ENCODE measurements around the gene CDO1. TPM values are rescaled to one million over a fixed set of nuclear protein-coding genes. Genes with fewer than 3 reads are reported as not detected.

The CDO1 gene
- total RNA-seq, 4 donors from 2014 or later = 2.5 to 26.0 (median 16.8) TPM

DNA sequence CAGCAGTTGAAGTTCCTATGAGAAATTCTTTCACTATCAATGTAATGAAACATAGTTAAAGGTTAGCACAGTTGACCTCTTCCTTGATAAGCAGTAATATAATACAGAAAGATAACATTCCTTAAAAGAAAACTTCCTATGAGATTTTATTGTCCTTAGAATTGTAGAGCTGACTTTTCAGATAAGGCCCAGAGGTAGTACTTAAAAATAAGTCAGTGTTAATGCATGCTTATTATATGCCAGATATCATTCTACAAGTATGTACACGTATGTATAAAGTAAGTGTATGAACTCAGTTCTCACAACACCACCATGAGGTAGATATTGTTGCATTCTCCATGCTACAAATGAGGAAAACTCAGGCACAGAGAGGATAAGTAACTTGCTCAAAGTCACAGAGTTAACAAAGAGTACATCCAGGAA lies 40.6 kb upstream of the CDO1 start:
- no peak overlapping the region for H3K4me3 ChIP-seq
- H3K9me3 ChIP-seq = no peaks in the 10 kb centered on the region
- no peaks in the 10 kb centered on the region for H3K27me3 ChIP-seq
- TF ChIP-seq POLR2A (IDR thresholded peaks at IDR 0.05; ENCODE audit: low read depth) (no peak), EP300 (IDR thresholded peaks at IDR 0.05) (no peak), POLR2AphosphoS5 (IDR thresholded peaks at IDR 0.05) (no peak)
- TF ChIP-seq, protein P1, sequence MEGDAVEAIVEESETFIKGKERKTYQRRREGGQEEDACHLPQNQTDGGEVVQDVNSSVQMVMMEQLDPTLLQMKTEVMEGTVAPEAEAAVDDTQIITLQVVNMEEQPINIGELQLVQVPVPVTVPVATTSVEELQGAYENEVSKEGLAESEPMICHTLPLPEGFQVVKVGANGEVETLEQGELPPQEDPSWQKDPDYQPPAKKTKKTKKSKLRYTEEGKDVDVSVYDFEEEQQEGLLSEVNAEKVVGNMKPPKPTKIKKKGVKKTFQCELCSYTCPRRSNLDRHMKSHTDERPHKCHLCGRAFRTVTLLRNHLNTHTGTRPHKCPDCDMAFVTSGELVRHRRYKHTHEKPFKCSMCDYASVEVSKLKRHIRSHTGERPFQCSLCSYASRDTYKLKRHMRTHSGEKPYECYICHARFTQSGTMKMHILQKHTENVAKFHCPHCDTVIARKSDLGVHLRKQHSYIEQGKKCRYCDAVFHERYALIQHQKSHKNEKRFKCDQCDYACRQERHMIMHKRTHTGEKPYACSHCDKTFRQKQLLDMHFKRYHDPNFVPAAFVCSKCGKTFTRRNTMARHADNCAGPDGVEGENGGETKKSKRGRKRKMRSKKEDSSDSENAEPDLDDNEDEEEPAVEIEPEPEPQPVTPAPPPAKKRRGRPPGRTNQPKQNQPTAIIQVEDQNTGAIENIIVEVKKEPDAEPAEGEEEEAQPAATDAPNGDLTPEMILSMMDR (IDR thresholded peaks at IDR 0.05) = no peak
- no peak overlapping the region for H3K27ac ChIP-seq (replicated peaks in 1 of 4)
- no peaks in the 10 kb centered on the region for H3K36me3 ChIP-seq
- DNase-seq (ENCODE audit: extremely low spot score) = no peak
- intact Hi-C loops (cut with DNase I) = no loop called here
- H3K4me1 ChIP-seq = peaks cover 18 to 47% (median 29%) of the 10 kb centered on the region in 4 donors
- WGBS = 77% methylated on average over 1 of the region's 1 CpG

DNA sequence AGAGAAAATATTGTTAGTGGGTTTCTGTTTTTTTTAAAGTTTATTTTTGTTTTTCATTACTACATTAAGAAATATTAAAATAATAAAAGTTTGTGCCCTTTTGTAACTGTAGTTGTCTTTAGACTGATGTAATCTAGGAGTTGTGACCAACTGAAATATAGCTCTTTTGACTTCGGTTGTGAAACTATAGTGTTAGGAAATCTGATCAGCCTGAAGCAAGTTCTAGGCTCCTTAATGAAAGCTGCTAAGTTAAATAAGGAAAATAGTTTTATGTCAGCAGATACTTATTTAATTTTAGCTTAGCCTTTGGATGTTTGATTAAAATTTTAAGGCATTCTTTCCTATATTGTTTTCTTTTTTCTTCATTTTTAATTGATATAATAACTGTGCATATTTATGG lies 39.5 kb upstream of the CDO1 start:
- no peak overlapping the region for H3K4me3 ChIP-seq
- no peak for DNase-seq (ENCODE audit: extremely low spot score)
- intact Hi-C loops (cut with DNase I) = no loop called here
- 63% methylated on average over 1 of the region's 1 CpG for WGBS
- H3K27ac ChIP-seq (replicated peaks in 1 of 4) = no peak overlapping the region
- TF ChIP-seq, protein P1 (IDR thresholded peaks at IDR 0.05) = no peak
- TF ChIP-seq EP300 (IDR thresholded peaks at IDR 0.05) = no peak
- TF ChIP-seq POLR2AphosphoS5 (IDR thresholded peaks at IDR 0.05) = no peak
- TF ChIP-seq POLR2A (IDR thresholded peaks at IDR 0.05; ENCODE audit: low read depth) = no peak
- no peaks in the 10 kb centered on the region for H3K36me3 ChIP-seq
- H3K9me3 ChIP-seq = no peaks in the 10 kb centered on the region
- H3K4me1 ChIP-seq = peaks cover 26 to 56% (median 38%) of the 10 kb centered on the region in 4 donors
- no peaks in the 10 kb centered on the region for H3K27me3 ChIP-seq

DNA sequence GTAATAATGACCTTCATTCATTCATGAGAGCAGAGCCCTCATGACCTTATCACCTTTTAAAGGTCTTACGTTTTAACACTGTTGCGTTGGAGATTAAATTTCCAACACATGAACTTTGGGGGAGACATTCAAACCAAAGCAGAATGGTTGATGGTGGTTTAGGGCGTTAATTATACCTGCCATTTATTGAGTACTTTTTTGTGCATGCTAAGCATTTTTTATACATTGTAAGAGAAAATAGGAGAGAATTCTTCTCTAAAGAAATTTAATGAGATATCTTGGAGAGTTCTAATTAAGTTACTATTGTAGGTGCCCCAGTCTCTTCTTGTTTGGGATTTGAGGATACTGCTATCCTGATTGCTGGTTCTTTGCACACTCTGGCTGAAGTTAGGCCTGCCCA lies 37.7 kb upstream of the CDO1 start:
- Histone ChIP-seq H3K36me3 (no peaks in the 10 kb centered on the region), H3K9me3 (no peaks in the 10 kb centered on the region), H3K4me1 (peaks cover 28 to 64% (median 50%) of the 10 kb centered on the region in 4 donors), H3K27me3 (no peaks in the 10 kb centered on the region), H3K4me3 (no peak overlapping the region), H3K27ac (replicated peaks in 1 of 4) (no peak overlapping the region)
- intact Hi-C loops (cut with DNase I) = no loop called here
- TF ChIP-seq, protein P1 (IDR thresholded peaks at IDR 0.05) = no peak
- TF ChIP-seq POLR2A (IDR thresholded peaks at IDR 0.05; ENCODE audit: low read depth) (no peak), EP300 (IDR thresholded peaks at IDR 0.05) (no peak), POLR2AphosphoS5 (IDR thresholded peaks at IDR 0.05) (no peak)
- 93% methylated on average over 3 of the region's 3 CpGs for WGBS
- DNase-seq (ENCODE audit: extremely low spot score) = no peak

DNA sequence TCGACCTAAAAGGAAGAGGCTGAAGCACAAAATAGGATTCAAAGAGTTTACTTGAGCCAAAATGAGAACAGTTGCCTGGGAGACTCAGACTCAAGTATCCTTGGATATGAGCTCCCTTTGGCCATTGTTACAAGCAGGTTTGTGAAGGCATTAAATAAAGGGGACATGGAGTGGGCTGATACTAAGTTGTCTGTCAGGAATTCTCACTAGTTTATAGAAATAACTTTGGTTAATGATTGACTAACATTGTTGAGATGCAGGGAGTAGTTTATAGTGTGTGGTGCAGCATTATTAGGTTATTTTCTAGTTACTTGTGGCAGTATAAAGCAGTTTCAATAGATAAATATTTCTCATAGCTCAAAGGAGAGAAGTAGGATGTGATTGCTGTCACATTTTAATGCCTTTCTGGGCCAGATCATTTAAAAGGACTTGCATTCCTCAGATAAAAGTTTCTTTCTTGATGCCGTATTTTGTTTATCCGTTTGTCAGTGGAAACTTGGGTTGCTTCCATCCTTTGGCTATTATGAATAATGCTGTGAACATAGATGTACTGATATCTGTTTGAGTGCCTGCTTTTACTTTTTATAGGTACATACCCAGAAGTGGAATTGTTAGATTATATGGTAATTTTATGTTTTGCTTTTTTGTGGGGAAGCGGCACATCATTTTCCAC lies 34.4 kb upstream of the CDO1 start:
- peak overlapping the region; percentile 11 to 60 (median 39) for H3K27ac ChIP-seq (replicated peaks in 1 of 4)
- 51% methylated on average over 4 of the region's 4 CpGs for WGBS
- H3K36me3 ChIP-seq = no peaks in the 10 kb centered on the region
- intact Hi-C loops (cut with DNase I) = no loop called here
- no peak for TF ChIP-seq POLR2A (IDR thresholded peaks at IDR 0.05; ENCODE audit: low read depth)
- TF ChIP-seq, protein P1 (IDR thresholded peaks at IDR 0.05) = no peak
- H3K4me1 ChIP-seq = peaks cover 25 to 51% (median 36%) of the 10 kb centered on the region in 4 donors
- peak overlapping the region in 2 of 4 donors; percentile 10 to 27 for H3K4me3 ChIP-seq
- no peaks in the 10 kb centered on the region for H3K9me3 ChIP-seq
- H3K27me3 ChIP-seq = no peaks in the 10 kb centered on the region
- no peak for DNase-seq (ENCODE audit: extremely low spot score)

Data from esophagus muscularis mucosa (tissue), 4 donors.